ENCODE results near the gene LAD1. TPM values are rescaled to one million over a fixed set of nuclear protein-coding genes. Genes with fewer than 3 reads are reported as not detected.
A peak's percentile ranks its signal among the peaks of the same experiment; 100 is the strongest.

The LAD1 gene
- total RNA-seq (under 1 TPM in 1 of 5 experiments, not detected in 4; 0.89 TPM), polyA plus RNA-seq (not detected), total RNA-seq (not detected)

DNA sequence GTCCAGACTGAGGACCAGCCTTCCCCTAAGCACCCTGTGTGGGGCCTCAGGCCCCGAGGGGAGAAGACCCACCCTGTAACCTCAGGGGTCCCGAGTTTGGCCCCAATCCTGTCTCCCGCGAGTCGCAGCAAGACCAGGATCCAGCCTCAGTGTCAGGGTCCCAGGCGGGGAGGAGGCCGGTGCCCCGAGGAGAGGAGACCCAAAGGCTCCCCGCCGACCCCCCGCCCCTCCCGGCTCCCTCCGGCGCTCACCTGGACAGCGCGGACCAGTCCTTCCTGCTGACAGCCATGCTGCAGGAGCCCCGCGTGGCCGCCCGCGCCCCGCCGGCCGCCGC is at the start of gene LAD1:
Gene LAD1, minus strand, starts transcription at position 307 of the 334 bp plus-strand sequence. Its CDS starts 18 bp downstream, at position 289.
- Histone ChIP-seq H3K36me3 (ENCODE audit: control insufficient read depth in 2 of 3, insufficient read depth in 3 of 3, low read length in 3 of 3) (no peaks in the 10 kb centered on the region), H3K27me3 (ENCODE audit: control insufficient read depth in 2 of 2, insufficient read depth in 2 of 2, low read length in 2 of 2) (no peaks in the 10 kb centered on the region), H3K27ac (ENCODE audit: low read depth, low read length) (no peak within 1 kb of the TSS), H3K4me3 (ENCODE audit: low read length) (no peak within 1 kb of the TSS), H3K4me1 (ENCODE audit: control insufficient read depth in 2 of 2, insufficient read depth in 2 of 2, low read length in 2 of 2) (no peaks in the 10 kb centered on the region), H3K9me3 (ENCODE audit: control insufficient read depth in 2 of 3, low read length in 3 of 3) (no peaks in the 10 kb centered on the region)
- intact Hi-C loops (cut with micrococcal nuclease), result no loop called here
- peak within 1 kb of the TSS in 3 of 10 donors; percentile 14 to 52 (median 23) for H3K4me3 Mint-ChIP-seq
- no peak for DNase-seq
- no peak for ATAC-seq
- H3K27ac Mint-ChIP-seq, result no peak within 1 kb of the TSS
- POLR2A ChIA-PET, result no interaction called here
- CTCF ChIA-PET, result no interaction called here
- H3K36me3 Mint-ChIP-seq, result no peaks in the 10 kb centered on the region
- H3K27me3 Mint-ChIP-seq, result peaks cover 22 to 44% (median 29%) of the 10 kb centered on the region in 5 donors
- no peaks in the 10 kb centered on the region for H3K9me3 Mint-ChIP-seq
- H3K4me1 Mint-ChIP-seq, result peaks cover 0 to 4% (median 0%) of the 10 kb centered on the region in 7 donors

- no peaks in the 10 kb centered on the region for H3K27me3 ChIP-seq (ENCODE audit: control insufficient read depth in 2 of 2, insufficient read depth in 2 of 2, low read length in 2 of 2)
- peaks cover 0 to 5% (median 0%) of the 10 kb centered on the region in 11 donors for H3K9me3 Mint-ChIP-seq
- DNase-seq (peak in 7 of 9 donors; percentile 21 to 62 (median 36)), ATAC-seq (peak; percentile 90)
- H3K9me3 ChIP-seq (ENCODE audit: control insufficient read depth in 2 of 3, low read length in 3 of 3), result no peaks in the 10 kb centered on the region
- intact Hi-C loops (cut with micrococcal nuclease), result loop anchor here (1.0 kb wide), 4 partner anchors 21 to 65 kb away; partner anchors contain the start of gene PHLDA3 (in 1 of the 2)
- peaks cover 7 to 27% (median 17%) of the 10 kb centered on the region in 5 donors for H3K27me3 Mint-ChIP-seq
- H3K4me3 Mint-ChIP-seq, result no peak overlapping the region
- peaks cover 0 to 4% of the 10 kb centered on the region in 2 donors for H3K4me1 ChIP-seq (ENCODE audit: control insufficient read depth in 2 of 2, insufficient read depth in 2 of 2, low read length in 2 of 2)
- H3K4me1 Mint-ChIP-seq, result peaks cover 0 to 35% (median 4%) of the 10 kb centered on the region in 7 donors
- no peak overlapping the region for H3K4me3 ChIP-seq (ENCODE audit: low read length)
- POLR2A ChIA-PET, result no interaction called here
- H3K27ac Mint-ChIP-seq, result peak overlapping the region in 1 of 9 donors; percentile 34
- H3K27ac ChIP-seq (ENCODE audit: low read depth, low read length), result no peak overlapping the region
- H3K36me3 Mint-ChIP-seq, result peaks cover 0 to 2% (median 0%) of the 10 kb centered on the region in 5 donors
- H3K36me3 ChIP-seq (ENCODE audit: control insufficient read depth in 2 of 3, insufficient read depth in 3 of 3, low read length in 3 of 3), result no peaks in the 10 kb centered on the region
- CTCF ChIA-PET, result interaction anchor here (0.7 to 3.0 kb wide), 4 partner anchors 9 to 68 kb away, joined by 3 to 11 read pairs (median 6); no protein-coding TSS in a partner anchor
Observed at GRCh38 chr1:201447903-201448871, 49.1 kb upstream of the LAD1 start.

DNA sequence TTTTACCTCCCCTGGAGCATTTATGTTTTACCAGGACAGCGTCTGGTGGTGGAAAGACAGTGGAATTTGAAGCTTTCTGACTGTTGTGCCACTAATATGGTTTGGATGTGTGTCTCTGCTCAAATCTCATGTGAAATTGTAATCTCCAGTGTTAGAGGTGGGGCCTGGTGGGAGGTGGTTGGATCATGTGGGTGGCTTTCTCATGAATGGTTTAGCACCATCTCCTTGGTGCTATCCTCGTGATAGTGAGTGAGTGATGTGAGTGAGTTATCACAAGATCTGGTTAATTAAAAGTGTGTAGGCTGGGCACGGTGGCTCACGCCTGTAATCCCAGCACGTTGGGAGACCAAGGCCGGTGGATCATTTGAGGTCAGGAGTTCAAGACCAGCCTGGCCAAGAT is 46.2 kb upstream of the LAD1 start:
- H3K9me3 ChIP-seq (ENCODE audit: control insufficient read depth in 2 of 3, low read length in 3 of 3), result no peaks in the 10 kb centered on the region
- no peaks in the 10 kb centered on the region for H3K27me3 ChIP-seq (ENCODE audit: control insufficient read depth in 2 of 2, insufficient read depth in 2 of 2, low read length in 2 of 2)
- H3K27ac Mint-ChIP-seq, result no peak overlapping the region
- peaks cover 0 to 4% (median 0%) of the 10 kb centered on the region in 5 donors for H3K36me3 Mint-ChIP-seq
- H3K36me3 ChIP-seq (ENCODE audit: control insufficient read depth in 2 of 3, insufficient read depth in 3 of 3, low read length in 3 of 3), result no peaks in the 10 kb centered on the region
- POLR2A ChIA-PET, result no interaction called here
- intact Hi-C loops (cut with micrococcal nuclease), result no loop called here
- DNase-seq (no peak), ATAC-seq (no peak)
- CTCF ChIA-PET, result interaction anchor here (1.2 kb wide), 1 partner anchor 10 kb away, joined by 4 read pairs; no protein-coding TSS in a partner anchor
- no peak overlapping the region for H3K4me3 ChIP-seq (ENCODE audit: low read length)
- no peak overlapping the region for H3K4me3 Mint-ChIP-seq
- peaks cover 0 to 8% (median 0%) of the 10 kb centered on the region in 11 donors for H3K9me3 Mint-ChIP-seq
- H3K4me1 Mint-ChIP-seq, result peaks cover 0 to 16% (median 4%) of the 10 kb centered on the region in 7 donors
- no peak overlapping the region for H3K27ac ChIP-seq (ENCODE audit: low read depth, low read length)
- H3K4me1 ChIP-seq (ENCODE audit: control insufficient read depth in 2 of 2, insufficient read depth in 2 of 2, low read length in 2 of 2), result peaks cover 0 to 4% of the 10 kb centered on the region in 2 donors
- peaks cover 6 to 43% (median 14%) of the 10 kb centered on the region in 5 donors for H3K27me3 Mint-ChIP-seq

DNA sequence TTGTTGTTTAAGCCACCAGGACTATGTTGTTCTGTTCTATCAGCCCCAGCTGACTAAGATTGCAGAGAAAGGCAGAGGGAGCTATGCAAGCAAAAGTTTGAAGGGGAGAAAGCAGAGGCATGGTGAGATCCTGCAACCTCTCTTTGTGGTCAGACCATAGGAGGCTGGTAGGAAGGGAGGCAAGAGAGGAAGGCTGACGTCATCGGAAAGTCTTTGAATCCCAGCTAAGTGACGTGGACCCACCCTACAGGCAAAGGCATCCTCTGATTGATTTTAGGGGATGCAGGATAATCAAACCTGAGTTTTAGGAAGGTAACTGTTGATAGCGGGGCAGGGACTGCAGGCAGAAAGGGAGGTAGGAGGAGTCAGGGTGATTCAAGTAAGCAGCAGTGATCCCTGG is 45.7 kb upstream of the LAD1 start:
- H3K4me3 ChIP-seq (ENCODE audit: low read length), result no peak overlapping the region
- DNase-seq, result no peak
- Mint-ChIP-seq H3K27me3 (peaks cover under 1 to 43% (median 10%) of the 10 kb centered on the region in 5 donors), H3K27ac (no peak overlapping the region), H3K9me3 (peaks cover 0 to 8% (median 0%) of the 10 kb centered on the region in 11 donors), H3K36me3 (peaks cover 0 to 4% (median 0%) of the 10 kb centered on the region in 5 donors), H3K4me1 (peaks cover 0 to 14% (median 4%) of the 10 kb centered on the region in 7 donors), H3K4me3 (no peak overlapping the region)
- CTCF ChIA-PET, result interaction anchor here (1.2 kb wide), 1 partner anchor 9 kb away, joined by 4 read pairs; no protein-coding TSS in a partner anchor
- intact Hi-C loops (cut with micrococcal nuclease), result no loop called here
- peaks cover 0 to 4% of the 10 kb centered on the region in 2 donors for H3K4me1 ChIP-seq (ENCODE audit: control insufficient read depth in 2 of 2, insufficient read depth in 2 of 2, low read length in 2 of 2)
- H3K36me3 ChIP-seq (ENCODE audit: control insufficient read depth in 2 of 3, insufficient read depth in 3 of 3, low read length in 3 of 3), result no peaks in the 10 kb centered on the region
- H3K27me3 ChIP-seq (ENCODE audit: control insufficient read depth in 2 of 2, insufficient read depth in 2 of 2, low read length in 2 of 2), result no peaks in the 10 kb centered on the region
- POLR2A ChIA-PET, result no interaction called here
- H3K9me3 ChIP-seq (ENCODE audit: control insufficient read depth in 2 of 3, low read length in 3 of 3), result no peaks in the 10 kb centered on the region
- no peak for ATAC-seq
- H3K27ac ChIP-seq (ENCODE audit: low read depth, low read length), result no peak overlapping the region

DNA sequence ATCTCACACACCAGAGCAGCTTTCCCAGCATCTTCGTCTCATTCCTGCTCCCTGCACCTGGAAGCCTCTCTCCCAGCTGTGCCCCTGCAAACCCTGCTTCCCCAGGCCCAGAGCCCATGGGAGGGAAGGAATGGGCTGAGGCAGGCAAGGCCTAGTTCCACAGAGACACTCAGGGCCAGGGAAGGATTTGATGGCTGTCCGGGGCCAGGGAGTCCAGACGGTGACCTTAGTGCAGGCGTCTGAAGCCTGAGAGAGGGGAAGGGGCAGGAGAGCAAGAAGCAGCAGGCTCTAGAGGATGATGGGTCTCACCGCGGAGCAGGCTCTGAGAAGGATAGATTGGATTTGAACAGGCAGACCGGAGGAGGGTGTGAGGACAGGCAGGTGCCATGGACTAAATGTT is 44.6 kb upstream of the LAD1 start:
- Mint-ChIP-seq H3K4me3 (no peak overlapping the region), H3K27ac (no peak overlapping the region), H3K36me3 (peaks cover 0 to 4% (median 0%) of the 10 kb centered on the region in 5 donors), H3K4me1 (peaks cover 0 to 14% (median 4%) of the 10 kb centered on the region in 7 donors), H3K27me3 (peaks cover 0 to 46% (median 7%) of the 10 kb centered on the region in 5 donors), H3K9me3 (peaks cover 0 to 9% (median 0%) of the 10 kb centered on the region in 11 donors)
- ATAC-seq (no peak), DNase-seq (no peak)
- Histone ChIP-seq H3K9me3 (ENCODE audit: control insufficient read depth in 2 of 3, low read length in 3 of 3) (no peaks in the 10 kb centered on the region), H3K27ac (ENCODE audit: low read depth, low read length) (no peak overlapping the region), H3K27me3 (ENCODE audit: control insufficient read depth in 2 of 2, insufficient read depth in 2 of 2, low read length in 2 of 2) (no peaks in the 10 kb centered on the region), H3K4me3 (ENCODE audit: low read length) (no peak overlapping the region), H3K4me1 (ENCODE audit: control insufficient read depth in 2 of 2, insufficient read depth in 2 of 2, low read length in 2 of 2) (peaks cover 0 to 4% of the 10 kb centered on the region in 2 donors), H3K36me3 (ENCODE audit: control insufficient read depth in 2 of 3, insufficient read depth in 3 of 3, low read length in 3 of 3) (no peaks in the 10 kb centered on the region)
- ChIA-PET POLR2A (no interaction called here), CTCF (no interaction called here)
- intact Hi-C loops (cut with micrococcal nuclease), result no loop called here

- H3K4me1 ChIP-seq (ENCODE audit: control insufficient read depth in 2 of 2, insufficient read depth in 2 of 2, low read length in 2 of 2), result no peaks in the 10 kb centered on the region
- Mint-ChIP-seq H3K4me1 (peaks cover 3 to 10% (median 7%) of the 10 kb centered on the region in 7 donors), H3K27me3 (peaks cover 11 to 40% (median 15%) of the 10 kb centered on the region in 5 donors), H3K4me3 (no peak overlapping the region), H3K9me3 (peaks cover 0 to 9% (median 2%) of the 10 kb centered on the region in 11 donors), H3K27ac (no peak overlapping the region), H3K36me3 (no peaks in the 10 kb centered on the region)
- no peak overlapping the region for H3K27ac ChIP-seq (ENCODE audit: low read depth, low read length)
- no peak overlapping the region for H3K4me3 ChIP-seq (ENCODE audit: low read length)
- intact Hi-C loops (cut with micrococcal nuclease), result no loop called here
- DNase-seq (no peak), ATAC-seq (no peak)
- ChIA-PET CTCF (no interaction called here), POLR2A (no interaction called here)
- no peaks in the 10 kb centered on the region for H3K36me3 ChIP-seq (ENCODE audit: control insufficient read depth in 2 of 3, insufficient read depth in 3 of 3, low read length in 3 of 3)
- H3K9me3 ChIP-seq (ENCODE audit: control insufficient read depth in 2 of 3, low read length in 3 of 3), result no peaks in the 10 kb centered on the region
- no peaks in the 10 kb centered on the region for H3K27me3 ChIP-seq (ENCODE audit: control insufficient read depth in 2 of 2, insufficient read depth in 2 of 2, low read length in 2 of 2)
Observed at GRCh38 chr1:201436969-201437368, 37.8 kb upstream of the LAD1 start.

Measured in naive thymus-derived CD4-positive, alpha-beta T cell (primary cell).